ENCODE results near the gene TREH. TPM values are rescaled to one million over a fixed set of nuclear protein-coding genes. Genes with fewer than 3 reads are reported as not detected.
"Not testable (repeated sequence)": the region's sequence is repeated elsewhere in the genome, so short reads cannot be mapped to it uniquely, and the experiment has no call there.

The TREH gene
- total RNA-seq, 1 experiment from 2014 or later, result not detected

DNA sequence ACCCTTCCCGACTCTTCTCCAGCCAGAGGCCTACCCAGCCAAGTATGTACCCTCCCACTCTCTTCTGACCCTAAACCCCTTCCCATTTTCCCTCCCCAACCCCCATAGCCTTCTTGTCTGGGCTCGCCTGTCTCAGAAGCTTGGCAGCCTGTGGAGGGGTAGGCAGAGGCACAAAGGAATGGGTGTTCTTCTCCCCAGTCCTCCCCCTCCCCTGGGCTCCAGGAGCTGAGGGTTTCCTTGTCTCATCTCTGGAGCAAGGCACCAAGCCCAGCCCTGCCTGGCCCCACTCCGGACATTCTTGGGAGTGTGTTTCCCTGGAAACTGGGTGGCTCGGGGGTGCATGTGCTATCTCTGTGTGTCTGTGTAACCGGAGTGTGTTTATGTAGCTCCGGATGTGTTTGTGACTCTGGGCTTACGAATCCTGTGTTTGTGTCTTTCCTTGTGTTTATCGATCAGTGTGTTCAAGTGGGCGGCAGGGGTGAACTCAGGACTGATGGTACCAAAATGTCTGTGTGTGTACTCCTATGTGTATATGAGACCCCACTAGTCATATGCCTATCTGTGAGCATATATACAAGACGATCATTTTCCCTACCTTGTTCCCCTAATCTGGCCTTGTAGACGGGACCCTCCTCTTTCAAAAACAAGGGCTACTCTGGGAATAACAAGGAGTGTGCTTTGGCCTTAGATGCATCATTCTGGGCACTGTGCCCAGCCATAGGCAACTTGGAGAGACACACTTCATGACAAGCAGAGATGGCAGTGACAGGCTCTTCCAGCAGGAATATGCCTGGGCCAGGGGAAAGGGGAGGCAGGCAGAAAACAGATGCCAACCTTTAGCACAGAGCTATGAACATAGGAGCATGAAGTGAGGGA, 61.1 kb downstream of the TREH start:
- no peak for DNase-seq (ENCODE audit: extremely low read depth, low read depth)

DNA sequence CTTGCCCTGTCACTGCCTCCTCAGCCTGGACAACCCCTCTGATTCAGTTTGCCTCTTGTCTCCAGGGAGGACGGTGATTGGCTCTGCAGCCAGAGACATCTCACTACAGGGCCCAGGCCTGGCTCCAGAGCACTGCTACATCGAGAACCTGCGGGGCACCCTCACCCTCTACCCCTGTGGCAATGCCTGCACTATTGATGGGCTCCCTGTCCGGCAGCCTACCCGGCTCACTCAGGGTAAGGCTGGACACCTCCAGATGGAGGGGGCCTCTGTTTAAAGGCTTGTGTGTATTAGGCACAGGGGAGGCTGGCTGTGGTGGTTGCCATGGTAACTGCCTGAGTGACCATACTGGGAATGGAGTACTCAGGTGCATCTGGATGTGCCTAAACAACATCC, 63.5 kb downstream of the TREH start:
- DNase-seq (ENCODE audit: extremely low read depth, low read depth), result no peak

DNA sequence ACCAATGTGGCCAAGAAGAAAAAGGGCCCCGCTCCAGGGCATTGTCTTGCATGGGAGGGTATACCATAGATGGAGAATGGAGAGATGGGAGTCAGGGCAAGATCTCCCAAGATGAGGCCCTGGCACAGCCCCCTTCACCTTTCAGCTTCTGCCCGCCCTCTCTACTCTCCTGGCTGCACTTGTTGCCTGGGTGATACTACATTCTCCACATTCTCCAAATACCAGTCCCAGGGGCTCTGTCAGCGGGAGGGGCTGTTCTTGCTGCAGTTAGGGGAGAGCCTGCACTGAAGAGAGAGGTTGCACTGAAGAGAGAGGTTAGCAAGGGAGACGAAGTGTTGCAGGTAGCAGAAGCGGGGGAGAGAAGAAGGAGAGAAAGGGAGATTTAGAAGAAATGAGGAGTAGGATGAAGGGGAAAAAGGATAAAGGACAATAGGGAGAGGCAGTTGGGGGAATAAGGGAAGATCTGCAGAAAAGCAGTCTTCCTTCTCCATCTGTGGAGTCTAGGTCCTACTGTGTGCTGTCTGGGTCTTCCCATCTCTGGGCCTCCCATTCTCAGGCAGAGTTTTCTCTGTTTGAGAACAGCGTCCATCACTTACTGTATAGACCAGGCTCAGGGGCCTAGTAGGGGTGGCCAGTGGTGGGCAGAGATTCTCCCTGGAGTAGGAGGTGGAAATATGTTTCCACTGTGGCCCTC, 64.0 kb downstream of the TREH start:
- no peak for DNase-seq (ENCODE audit: extremely low read depth, low read depth)

DNA sequence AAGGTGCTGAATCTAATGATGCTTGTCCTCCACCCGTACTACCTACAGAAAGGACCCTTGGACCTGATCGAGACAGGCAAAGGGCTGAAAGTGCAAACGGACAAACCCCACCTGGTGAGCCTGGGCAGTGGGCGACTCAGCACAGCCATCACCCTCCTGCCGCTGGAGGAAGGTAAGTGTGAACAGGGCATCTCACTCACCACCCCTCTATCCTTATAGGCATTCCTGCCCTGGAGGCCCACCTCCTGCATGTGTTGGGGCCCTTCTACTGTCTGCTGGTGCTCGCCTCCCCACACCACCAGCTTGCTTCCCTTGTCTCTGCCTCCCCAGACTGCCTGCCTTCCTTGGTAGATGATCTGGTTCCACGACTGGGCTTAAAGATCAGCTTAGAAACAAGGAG, 64.9 kb downstream of the TREH start:
- DNase-seq (ENCODE audit: extremely low read depth, low read depth), result no peak

DNA sequence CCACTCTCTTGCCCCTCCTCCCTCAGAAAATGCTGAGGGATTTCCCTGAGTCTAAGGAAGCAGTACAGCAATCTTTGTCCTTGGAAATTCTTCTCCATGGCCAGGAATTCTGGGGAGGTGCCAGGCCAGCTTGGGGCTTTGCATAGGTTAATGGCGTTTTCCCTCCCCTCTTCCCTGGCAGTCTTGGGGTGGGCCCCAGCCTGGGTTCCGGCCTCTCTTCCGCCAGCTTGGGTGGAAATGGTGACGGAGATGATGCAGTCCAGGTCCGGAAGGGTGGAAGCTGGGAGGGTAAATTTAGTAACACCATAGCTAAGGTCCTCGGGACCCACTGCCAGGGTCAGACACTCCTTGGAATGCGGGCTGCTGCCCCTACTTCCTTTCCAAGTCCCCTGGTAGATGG, 67.1 kb downstream of the TREH start:
- DNase-seq (ENCODE audit: extremely low read depth, low read depth), result no peak

DNA sequence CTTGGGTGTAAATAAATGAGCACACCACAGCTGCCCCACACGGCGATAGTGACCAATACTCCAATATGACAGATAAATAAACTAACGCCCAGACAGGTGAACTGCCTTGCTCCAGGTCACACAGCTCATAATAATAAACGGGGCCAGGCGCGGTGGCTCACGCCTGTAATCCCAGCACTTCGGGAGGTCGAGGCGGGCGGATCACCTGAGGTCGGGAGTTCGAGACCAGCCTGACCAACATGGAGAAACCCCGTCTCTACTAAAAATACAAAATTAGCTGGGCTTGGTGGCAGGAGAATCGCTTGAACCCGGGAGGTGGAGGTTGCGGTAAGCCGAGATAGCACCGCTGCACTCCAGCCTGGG, 68.0 kb downstream of the TREH start:
- DNase-seq (ENCODE audit: extremely low read depth, low read depth), result not testable (repeated sequence)

DNA sequence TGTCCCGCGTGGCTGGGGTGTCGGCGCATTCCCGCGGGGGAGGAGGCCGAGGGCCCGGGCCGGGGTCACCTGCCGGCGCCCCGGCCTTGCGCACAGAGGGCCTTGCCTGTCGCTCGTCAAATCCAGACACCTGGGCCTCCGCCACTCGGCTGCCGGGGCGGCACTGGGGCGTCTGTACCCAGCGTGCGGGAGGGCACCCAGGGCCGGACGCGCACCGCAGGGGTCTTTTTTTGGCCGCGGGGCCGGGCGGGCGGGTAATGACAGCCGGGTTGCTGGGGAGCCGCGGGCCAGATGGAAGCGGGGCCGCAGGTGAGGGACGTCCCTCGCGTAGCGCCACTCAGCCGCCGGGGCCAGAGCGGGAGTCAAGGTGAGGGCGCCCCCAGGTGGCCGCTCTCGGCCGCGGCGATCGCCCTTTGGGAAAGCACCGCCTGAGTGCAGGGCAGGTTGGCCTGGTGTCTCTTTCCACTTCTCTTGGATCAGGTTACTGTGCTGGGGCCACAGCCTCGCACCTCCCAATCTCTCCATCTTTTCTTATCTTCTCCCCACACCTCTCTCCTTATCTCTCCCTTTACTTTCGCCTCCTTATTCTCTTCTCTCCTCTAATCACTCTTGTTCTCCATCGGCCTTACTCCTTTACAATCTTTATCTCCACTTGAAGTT, 68.5 kb downstream of the TREH start:
- DNase-seq (ENCODE audit: extremely low read depth, low read depth), result peak; percentile 44

DNA sequence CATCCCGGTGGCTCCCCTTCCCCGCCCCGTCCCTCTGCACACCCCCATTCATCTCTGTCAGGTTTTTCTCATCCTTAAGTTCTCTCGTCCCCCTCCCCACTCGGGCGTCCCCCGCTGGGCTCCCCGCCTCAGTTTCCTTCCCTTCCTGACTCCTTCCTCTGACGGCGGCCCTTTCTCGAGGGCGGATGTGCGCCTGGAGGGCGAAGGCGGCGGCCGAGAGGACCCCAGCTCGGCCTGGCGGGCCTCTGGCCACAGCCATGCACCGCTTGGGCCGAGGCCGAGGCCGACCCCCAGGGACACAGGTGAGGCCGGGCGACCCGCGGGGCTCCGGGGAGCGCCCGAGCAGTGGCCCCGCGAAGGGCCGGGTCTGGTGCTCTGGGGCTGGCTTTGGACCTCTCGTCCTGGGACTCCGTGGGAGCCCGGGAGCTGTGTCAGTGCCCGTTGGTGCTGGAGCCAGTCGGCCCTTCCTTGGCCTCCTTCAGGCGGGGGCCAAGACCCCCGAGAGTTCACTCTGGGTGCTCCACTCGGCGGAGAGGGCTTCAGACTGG, 69.2 kb downstream of the TREH start:
- DNase-seq (ENCODE audit: extremely low read depth, low read depth), result no peak

DNA sequence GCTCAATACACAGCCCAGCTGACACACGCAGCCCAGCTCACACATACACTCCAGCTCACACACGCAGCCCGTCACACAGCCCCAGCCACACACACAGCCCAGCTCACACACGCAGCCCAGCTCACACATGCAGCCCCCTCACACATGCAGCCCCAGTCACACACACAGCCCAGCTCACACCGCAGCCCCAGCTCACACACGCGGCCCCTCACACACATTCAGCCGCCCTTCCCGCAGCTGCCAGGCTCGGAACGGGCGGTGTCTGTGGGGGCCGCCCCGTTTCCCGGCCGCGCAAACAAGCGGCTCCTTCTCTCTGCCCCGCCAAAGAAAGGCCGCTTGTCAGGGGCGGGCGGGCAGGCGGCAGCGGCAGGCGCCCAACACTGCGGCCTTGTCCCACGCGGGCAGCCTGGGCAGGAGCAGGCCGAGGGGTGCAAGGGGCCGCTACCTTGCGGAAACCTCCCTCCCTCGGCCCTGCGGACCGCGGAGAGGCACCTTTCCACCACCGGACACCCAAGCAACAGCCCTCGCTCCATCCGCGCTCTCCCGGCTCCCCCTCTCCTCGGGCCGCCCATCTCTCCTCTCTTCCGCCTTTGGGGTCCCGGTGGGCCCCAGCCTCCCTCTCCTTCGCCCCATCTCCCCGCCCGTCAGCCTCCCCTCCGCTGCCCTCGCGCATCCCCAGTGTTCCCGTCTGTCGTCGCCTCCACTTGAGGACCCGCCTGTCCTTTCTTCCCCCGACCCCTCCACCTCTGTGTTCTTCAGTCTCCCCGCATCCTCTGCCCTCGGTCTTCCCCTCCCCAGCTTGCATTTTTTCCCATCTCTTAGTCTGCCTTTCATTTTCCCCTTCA, 69.8 kb downstream of the TREH start:
- DNase-seq (ENCODE audit: extremely low read depth, low read depth), result no peak

DNA sequence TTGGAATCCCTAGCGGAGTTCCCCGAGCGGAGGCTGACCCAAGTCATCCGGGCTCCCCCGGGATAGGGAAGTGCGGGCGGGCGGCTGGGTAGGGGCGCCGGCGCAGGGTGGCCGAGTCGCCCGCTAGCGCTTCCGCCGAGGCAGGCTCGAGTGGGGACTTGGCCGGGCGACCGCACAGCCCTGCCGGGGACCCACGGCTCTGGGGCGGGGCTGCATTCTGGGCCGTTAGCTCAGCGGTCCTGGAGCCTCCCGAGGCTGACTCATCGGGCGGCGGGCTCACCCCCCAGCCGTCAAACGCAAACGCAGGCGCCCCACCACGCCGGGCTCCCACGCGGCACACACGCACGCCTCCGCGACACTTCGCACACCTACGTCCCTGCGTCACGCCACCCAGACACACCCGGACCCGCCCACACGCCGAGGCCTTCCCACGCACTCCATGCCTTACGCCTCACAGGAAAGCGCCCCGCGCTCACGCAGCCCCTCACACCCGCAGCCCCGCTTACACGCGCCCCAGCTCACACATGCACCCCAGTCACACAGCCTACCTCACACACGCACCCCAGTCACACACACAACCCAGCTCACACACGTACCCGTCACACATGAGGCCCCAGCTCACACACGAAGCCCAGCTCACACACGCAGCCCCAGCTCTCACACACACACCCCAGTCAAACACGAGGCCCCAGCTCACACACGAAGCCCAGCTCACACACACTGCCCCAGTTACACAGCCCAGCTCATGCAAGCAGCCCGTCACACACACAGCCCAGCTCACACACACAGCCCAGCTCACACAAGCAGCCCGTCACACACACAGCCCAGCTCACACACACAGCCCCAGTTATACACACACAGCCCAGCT, 70.9 kb downstream of the TREH start:
- DNase-seq (ENCODE audit: extremely low read depth, low read depth), result no peak

DNA sequence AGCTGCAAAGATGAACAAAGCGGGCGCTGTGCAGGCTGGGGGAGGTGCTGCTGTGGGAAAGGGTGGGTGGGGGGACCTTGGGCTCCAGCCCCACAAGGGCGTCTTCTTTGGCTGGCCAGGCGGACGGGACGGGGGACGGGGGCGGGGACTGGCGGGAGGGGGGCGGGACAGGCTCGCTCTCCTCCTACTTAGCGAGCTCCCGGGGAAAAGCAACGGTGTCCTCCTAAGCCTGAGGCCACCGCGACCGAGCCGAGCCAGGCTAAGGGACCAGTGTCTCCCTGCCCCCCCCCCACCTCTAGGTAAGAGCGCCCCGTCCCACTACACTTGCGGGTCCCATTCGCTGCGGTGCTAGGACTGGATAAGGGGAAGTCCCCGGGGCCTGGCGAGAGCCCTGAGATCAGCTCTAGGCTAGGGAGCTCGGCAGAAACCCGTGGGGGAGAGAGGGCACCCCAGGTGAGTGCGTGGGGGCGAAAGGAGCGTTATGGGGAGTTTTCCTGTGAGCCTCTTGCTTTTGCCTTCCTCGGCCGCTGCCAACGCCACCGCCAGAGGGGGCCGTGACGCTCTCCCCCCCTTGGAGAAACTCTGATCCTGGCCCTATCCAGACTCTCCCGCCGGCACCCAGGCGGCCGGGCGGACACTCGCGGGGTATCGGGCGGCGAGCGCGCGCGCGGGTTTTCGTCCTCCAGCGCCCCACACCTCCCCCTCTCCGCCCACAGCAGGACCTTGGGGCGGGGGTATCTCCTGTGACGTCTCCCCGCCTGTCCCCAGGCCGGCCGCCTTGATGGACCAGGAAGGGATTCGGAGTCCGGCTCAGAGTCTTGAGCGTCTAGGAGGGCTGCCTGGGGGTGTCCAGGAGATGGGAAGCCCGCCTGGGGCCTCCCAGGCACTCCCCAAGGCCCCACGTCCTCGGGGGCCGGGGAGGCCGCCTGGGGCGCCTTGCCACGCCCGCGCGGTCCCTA, 71.8 kb downstream of the TREH start, which contains the start of gene PHLDB1:
Gene PHLDB1, plus strand, starts transcription at position 215 of the 959 bp plus-strand sequence. CDS start 6,222 bp downstream, outside the sequence.
- DNase-seq (ENCODE audit: extremely low read depth, low read depth), result no peak

Small RNA genes lying within 50 kb of the gene (small RNA-seq; reads per million reads assigned to genes)
- 0 reads per million in 2 experiments for gene RNU6-376P

Other genes starting within 250 kb of the TREH start
- gene KMT2A, start 243.2 kb downstream of the TREH start, total RNA-seq (2014; rRNA removed; shearing (Covaris generic)), result 17.6 and 21.4 TPM in 2 replicates
- gene TTC36, start 152.2 kb downstream of the TREH start, total RNA-seq (2014; rRNA removed; shearing (Covaris generic)), result not detected in 2 replicates
- 0.40 TPM in 1 of 2 replicates, not detected in the other for gene TMEM25, start 148.5 kb downstream of the TREH start, total RNA-seq (2014; rRNA removed; shearing (Covaris generic))
- 13.8 and 14.2 TPM in 2 replicates for gene IFT46, start 113.7 kb downstream of the TREH start, total RNA-seq (2014; rRNA removed; shearing (Covaris generic))
- 105 and 109 TPM in 2 replicates for gene ARCN1, start 107.2 kb downstream of the TREH start, total RNA-seq (2014; rRNA removed; shearing (Covaris generic))
- 14.5 and 18.3 TPM in 2 replicates for gene PHLDB1, start 72.0 kb downstream of the TREH start, total RNA-seq (2014; rRNA removed; shearing (Covaris generic))
- gene DDX6, start 111.5 kb upstream of the TREH start, total RNA-seq (2014; rRNA removed; shearing (Covaris generic)), result 47.6 and 52.0 TPM in 2 replicates
- 0.02 TPM in 1 of 2 replicates, not detected in the other for gene CXCR5, start 204.2 kb upstream of the TREH start, total RNA-seq (2014; rRNA removed; shearing (Covaris generic))
- gene BCL9L, start 246.3 kb upstream of the TREH start, total RNA-seq (2014; rRNA removed; shearing (Covaris generic)), result 12.1 and 16.4 TPM in 2 replicates